ENCODE measurements around the gene CCL25. TPM values are rescaled to one million over a fixed set of nuclear protein-coding genes. Genes with fewer than 3 reads are reported as not detected.
A peak's percentile ranks its signal among the peaks of the same experiment; 100 is the strongest.

Gene CCL25
- total and polyA plus RNA-seq, 9 of the 15 experiments (the other 6 are each of a cell fraction or from before 2014, with no cell fraction given), result 0.15 TPM; not detected in 8

- TF ChIP-seq REST (IDR thresholded peaks at IDR 0.05; ENCODE audit: borderline replicate concordance) (peak; percentile 64), REST (CRISPR knock-in tag; IDR thresholded peaks at IDR 0.05; ENCODE audit: low read depth) (no peak)
Measured at GRCh38 chr19:8090950-8091349, 38.4 kb downstream of the CCL25 start (continued).

GRCh38 chr19:8093740-8094139 lies 41.2 kb downstream of the CCL25 start:
- intact Hi-C loops (cut with micrococcal nuclease), result no loop called here
- Histone ChIP-seq H3K4me2 (ENCODE audit: insufficient read depth, low read length) (no peak overlapping the region), H3K4me1 (replicated peaks in 1 of 2; ENCODE audit: control insufficient read depth in 2 of 2, insufficient read depth in 2 of 2, low read length in 2 of 2) (peaks cover 0 to 8% of the 10 kb centered on the region in 2 experiments; a peak in 1 of 5 replicates), H3K9me3 (replicated peaks; ENCODE audit: control insufficient read depth, insufficient read depth, low read depth, low read length) (peaks cover 16% of the 10 kb centered on the region), H3K27me3 (ENCODE audit: control insufficient read depth in 2 of 2, insufficient read depth in 2 of 2, low read length in 2 of 2) (peaks cover 0 to 12% of the 10 kb centered on the region in 2 experiments; a peak in 4 of 5 replicates), H3K9ac (ENCODE audit: insufficient read depth in 1 of 2, low read depth in 2 of 2, low read length in 2 of 2) (no peak overlapping the region), H3K9me1 (ENCODE audit: control insufficient read depth, insufficient read depth, low read length) (no peaks in the 10 kb centered on the region), H3K4me3 (no peak overlapping the region), H2AFZ (ENCODE audit: low read depth, low read length) (no peak overlapping the region), H4K20me1 (replicated peaks; ENCODE audit: control insufficient read depth, insufficient read depth, low read length) (no peaks in the 10 kb centered on the region), H3K27ac (ENCODE audit: extremely low read depth, low read depth, low read length) (no peak overlapping the region), H3K36me3 (ENCODE audit: control insufficient read depth, insufficient read depth, low read length) (no peaks in the 10 kb centered on the region), H3K79me2 (ENCODE audit: control insufficient read depth, insufficient read depth, low read length) (no peaks in the 10 kb centered on the region)
- ChIA-PET POLR2A (no interaction called here), CTCF (ENCODE audit: low intra/inter-chr PET ratio) (no interaction called here)
- WGBS (ENCODE audit: insufficient coverage, low coverage, missing lambda C conversion rate), result 16% methylated on average over 2 of the region's 2 CpGs
- BruUV-seq (replicated peaks), result no TSS peak
- in situ Hi-C loops (cut with MboI), result no loop called here
- FAIRE-seq (no peak), DNase-seq (ENCODE audit: extremely low read depth in 1 of 4, low spot score in 3 of 4) (no peak), ATAC-seq (no peak)
- TF ChIP-seq ZKSCAN3 (CRISPR knock-in tag; IDR thresholded peaks at IDR 0.05) (peak; percentile 95), TRIM24 (IDR thresholded peaks at IDR 0.05) (0 out of 4 replicates have a peak, but pooled peaks of 1 of the 2 experiments have one; percentile 42)
- TF ChIP-seq, protein P1, sequence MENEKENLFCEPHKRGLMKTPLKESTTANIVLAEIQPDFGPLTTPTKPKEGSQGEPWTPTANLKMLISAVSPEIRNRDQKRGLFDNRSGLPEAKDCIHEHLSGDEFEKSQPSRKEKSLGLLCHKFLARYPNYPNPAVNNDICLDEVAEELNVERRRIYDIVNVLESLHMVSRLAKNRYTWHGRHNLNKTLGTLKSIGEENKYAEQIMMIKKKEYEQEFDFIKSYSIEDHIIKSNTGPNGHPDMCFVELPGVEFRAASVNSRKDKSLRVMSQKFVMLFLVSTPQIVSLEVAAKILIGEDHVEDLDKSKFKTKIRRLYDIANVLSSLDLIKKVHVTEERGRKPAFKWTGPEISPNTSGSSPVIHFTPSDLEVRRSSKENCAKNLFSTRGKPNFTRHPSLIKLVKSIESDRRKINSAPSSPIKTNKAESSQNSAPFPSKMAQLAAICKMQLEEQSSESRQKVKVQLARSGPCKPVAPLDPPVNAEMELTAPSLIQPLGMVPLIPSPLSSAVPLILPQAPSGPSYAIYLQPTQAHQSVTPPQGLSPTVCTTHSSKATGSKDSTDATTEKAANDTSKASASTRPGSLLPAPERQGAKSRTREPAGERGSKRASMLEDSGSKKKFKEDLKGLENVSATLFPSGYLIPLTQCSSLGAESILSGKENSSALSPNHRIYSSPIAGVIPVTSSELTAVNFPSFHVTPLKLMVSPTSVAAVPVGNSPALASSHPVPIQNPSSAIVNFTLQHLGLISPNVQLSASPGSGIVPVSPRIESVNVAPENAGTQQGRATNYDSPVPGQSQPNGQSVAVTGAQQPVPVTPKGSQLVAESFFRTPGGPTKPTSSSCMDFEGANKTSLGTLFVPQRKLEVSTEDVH (IDR thresholded peaks at IDR 0.05; ENCODE audit: low read depth, partially characterized antibody), result no peak
